Measurements from ENCODE around the gene SUGCT.

SUGCT gene

DNA sequence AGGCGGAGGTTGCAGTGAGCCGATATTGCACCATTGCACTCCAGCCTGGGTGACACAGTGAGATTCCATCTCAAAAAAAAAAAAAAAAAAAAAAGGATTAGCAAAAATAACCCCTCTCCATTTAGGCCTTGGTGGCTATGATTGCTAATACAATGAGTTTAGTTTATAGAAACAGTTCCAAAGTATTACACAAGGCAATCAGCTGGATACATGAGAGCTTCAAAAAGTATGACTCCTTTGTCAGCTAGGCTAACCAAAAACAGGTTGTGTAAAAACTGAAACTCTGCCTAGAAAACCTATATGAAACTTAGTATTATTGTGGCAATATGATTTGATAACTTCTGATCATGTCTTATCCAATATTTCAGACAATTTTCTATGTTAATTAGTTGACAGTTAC lies 57.2 kb downstream of the SUGCT start:
- no peak overlapping the region for H3K4me3 ChIP-seq (ENCODE audit: low read depth, low read length)
- DNase-seq (ENCODE audit: low read depth) = no peak
- TF ChIP-seq, protein P1, sequence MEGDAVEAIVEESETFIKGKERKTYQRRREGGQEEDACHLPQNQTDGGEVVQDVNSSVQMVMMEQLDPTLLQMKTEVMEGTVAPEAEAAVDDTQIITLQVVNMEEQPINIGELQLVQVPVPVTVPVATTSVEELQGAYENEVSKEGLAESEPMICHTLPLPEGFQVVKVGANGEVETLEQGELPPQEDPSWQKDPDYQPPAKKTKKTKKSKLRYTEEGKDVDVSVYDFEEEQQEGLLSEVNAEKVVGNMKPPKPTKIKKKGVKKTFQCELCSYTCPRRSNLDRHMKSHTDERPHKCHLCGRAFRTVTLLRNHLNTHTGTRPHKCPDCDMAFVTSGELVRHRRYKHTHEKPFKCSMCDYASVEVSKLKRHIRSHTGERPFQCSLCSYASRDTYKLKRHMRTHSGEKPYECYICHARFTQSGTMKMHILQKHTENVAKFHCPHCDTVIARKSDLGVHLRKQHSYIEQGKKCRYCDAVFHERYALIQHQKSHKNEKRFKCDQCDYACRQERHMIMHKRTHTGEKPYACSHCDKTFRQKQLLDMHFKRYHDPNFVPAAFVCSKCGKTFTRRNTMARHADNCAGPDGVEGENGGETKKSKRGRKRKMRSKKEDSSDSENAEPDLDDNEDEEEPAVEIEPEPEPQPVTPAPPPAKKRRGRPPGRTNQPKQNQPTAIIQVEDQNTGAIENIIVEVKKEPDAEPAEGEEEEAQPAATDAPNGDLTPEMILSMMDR (IDR thresholded peaks at IDR 0.05; ENCODE audit: control insufficient read depth, extremely low read depth, insufficient read depth) = no peak

- TF ChIP-seq, protein P1 (IDR thresholded peaks at IDR 0.05; ENCODE audit: control insufficient read depth, extremely low read depth, insufficient read depth) = no peak
- H3K4me3 ChIP-seq (ENCODE audit: low read depth, low read length) = no peak overlapping the region
- DNase-seq (ENCODE audit: low read depth) = no peak
Observed at GRCh38 chr7:40194745-40195144, 59.9 kb downstream of the SUGCT start.

GRCh38 chr7:40197527-40197926 lies 62.7 kb downstream of the SUGCT start:
- no peak overlapping the region for H3K4me3 ChIP-seq (ENCODE audit: low read depth, low read length)
- TF ChIP-seq, protein P1 (IDR thresholded peaks at IDR 0.05; ENCODE audit: control insufficient read depth, extremely low read depth, insufficient read depth) = no peak
- DNase-seq (ENCODE audit: low read depth) = no peak

- TF ChIP-seq, protein P1 (IDR thresholded peaks at IDR 0.05; ENCODE audit: control insufficient read depth, extremely low read depth, insufficient read depth) = peak; percentile 41
- H3K4me3 ChIP-seq (ENCODE audit: low read depth, low read length) = no peak overlapping the region
- DNase-seq (ENCODE audit: low read depth) = no peak
Observed at GRCh38 chr7:40199076-40199802, 64.4 kb downstream of the SUGCT start.

DNA sequence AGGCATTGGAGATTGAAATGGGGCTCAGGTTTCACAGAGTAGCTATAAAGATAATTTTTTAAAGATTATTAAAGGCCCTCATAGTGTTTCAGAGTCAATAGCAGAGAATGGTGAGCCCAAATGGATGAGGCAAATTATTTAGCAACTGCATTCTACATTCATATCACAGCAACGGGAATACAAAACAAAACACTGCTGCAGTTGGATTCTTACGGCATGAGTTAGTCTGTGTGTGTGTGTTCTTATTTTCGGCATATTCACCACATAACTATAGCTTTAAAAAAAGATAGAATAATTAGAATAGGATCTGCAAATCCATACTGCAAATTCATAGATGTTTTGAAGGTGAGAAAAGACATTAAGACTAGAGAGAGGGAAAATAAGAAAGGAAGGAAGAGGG lies 66.0 kb downstream of the SUGCT start:
- no peak overlapping the region for H3K4me3 ChIP-seq (ENCODE audit: low read depth, low read length)
- TF ChIP-seq, protein P1 (IDR thresholded peaks at IDR 0.05; ENCODE audit: control insufficient read depth, extremely low read depth, insufficient read depth) = no peak
- DNase-seq (ENCODE audit: low read depth) = no peak

- no peak for DNase-seq (ENCODE audit: low read depth)
- no peak overlapping the region for H3K4me3 ChIP-seq (ENCODE audit: low read depth, low read length)
- TF ChIP-seq, protein P1 (IDR thresholded peaks at IDR 0.05; ENCODE audit: control insufficient read depth, extremely low read depth, insufficient read depth) = no peak
Observed at GRCh38 chr7:40202851-40203250, 68.0 kb downstream of the SUGCT start.

DNA sequence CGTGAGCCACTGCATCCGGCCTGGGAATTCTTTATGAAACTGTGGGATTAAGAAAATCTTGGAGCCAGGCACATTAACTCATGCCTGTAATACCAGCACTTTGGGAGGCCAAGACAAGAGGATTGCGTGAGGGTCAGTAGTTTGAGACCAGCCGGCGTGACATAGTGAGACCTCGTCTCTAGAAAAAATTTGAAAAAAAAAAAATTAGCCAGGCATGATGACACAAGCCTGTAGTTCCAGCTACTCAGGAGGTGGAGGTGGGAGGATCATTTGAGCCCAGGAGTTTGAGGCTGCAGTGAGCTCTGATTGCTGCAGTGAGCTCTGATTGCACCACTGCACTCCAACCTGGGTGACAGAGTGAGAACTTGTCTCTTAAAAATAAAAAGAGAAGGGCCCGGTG lies 69.8 kb downstream of the SUGCT start:
- DNase-seq (ENCODE audit: low read depth) = no peak
- H3K4me3 ChIP-seq (ENCODE audit: low read depth, low read length) = no peak overlapping the region
- TF ChIP-seq, protein P1 (IDR thresholded peaks at IDR 0.05; ENCODE audit: control insufficient read depth, extremely low read depth, insufficient read depth) = no peak

Data from LNCaP clone FGC (cell line).